MCF 10A (cell line): ENCODE measurements around the gene IL1RN. TPM values are rescaled to one million over a fixed set of nuclear protein-coding genes. Genes with fewer than 3 reads are reported as not detected.

Experiments
- BruUV-seq: library from RNA; stranded (reverse); fragments of 400-500 nt; replicated peaks from 2 replicates; lab custom pipeline; 2021; lab: Mats Ljungman, UMichigan
- CTCF ChIA-PET: fragments of 300-600 bp; sonication (Branson Sonifier 250); formaldehyde crosslinking; extraction: SDS; loops from one replicate; lab custom pipeline; 2021; ENCODE audit warnings: antibody characterized with exemption, inconsistent platforms; lab: Yijun Ruan, JAX
- POLR2A ChIA-PET: fragments of 300-600, 350-650 bp; sonication (Branson Sonifier 250); formaldehyde crosslinking; extraction: SDS; loops from one replicate; lab custom pipeline; 2020; ENCODE audit warnings: antibody characterized with exemption, inconsistent platforms; lab: Yijun Ruan, JAX
- DNase-seq: peaks from one replicate; pipeline ENCODE4 v3.0.0-alpha.2; 2018; ENCODE audit not compliant: unreplicated experiment
- H3K27ac Mint-ChIP-seq: one replicate; pipeline ENCODE4 v1.8.0; 2022; ENCODE audit warnings: mild to moderate bottlenecking, low read depth, mixed read lengths; ENCODE audit not compliant: unreplicated experiment
- H3K27me3 Mint-ChIP-seq: one replicate; pipeline ENCODE4 v1.8.0; 2022; ENCODE audit warnings: mixed read lengths; ENCODE audit not compliant: insufficient read depth, unreplicated experiment
- H3K36me3 Mint-ChIP-seq: one replicate; pipeline ENCODE4 v1.8.0; 2022; ENCODE audit warnings: mild to moderate bottlenecking, moderate library complexity, mixed read lengths; ENCODE audit not compliant: insufficient read depth, unreplicated experiment
- H3K4me1 Mint-ChIP-seq: one replicate; pipeline ENCODE4 v1.8.0; 2022; ENCODE audit warnings: mixed read lengths; ENCODE audit not compliant: insufficient read depth, unreplicated experiment
- H3K4me3 Mint-ChIP-seq: one replicate; pipeline ENCODE4 v1.8.0; 2022; ENCODE audit warnings: mild to moderate bottlenecking, moderate library complexity, mixed read lengths; ENCODE audit not compliant: unreplicated experiment
- H3K9me3 Mint-ChIP-seq: one replicate; pipeline ENCODE4 v1.8.0; 2022; ENCODE audit warnings: mixed read lengths; ENCODE audit not compliant: unreplicated experiment
- CTCF ChIP-seq: fragments of 200-600 bp; IDR thresholded peaks from one replicate; pipeline ENCODE4 v1.8.0; 2022; ENCODE audit warnings: antibody characterized with exemption, mild to moderate bottlenecking; ENCODE audit not compliant: unreplicated experiment
- intact Hi-C: fragments of 100-400 bp; cut with micrococcal nuclease; formaldehyde crosslinking; loops from 2 replicates; pipeline ENCODE4 v1.14.1; 2022
- total RNA-seq: library from RNA; stranded (reverse); gene quantifications from 2 replicates; pipeline ENCODE4 v1.2.3, GENCODE V29; 2022

IL1RN gene
- total RNA-seq, 1 experiment from 2014 or later = not detected

- intact Hi-C loops = no loop called here
- CTCF ChIA-PET = interaction anchor here (0.5 to 10.3 kb wide), 15 partner anchors 10 to 530 kb away, joined by 3 to 198 read pairs (median 3); no protein-coding TSS in a partner anchor
- Mint-ChIP-seq H3K27ac (no peak overlapping the region), H3K9me3 (peaks cover 7% of the 10 kb centered on the region), H3K27me3 (no peaks in the 10 kb centered on the region), H3K4me3 (no peak overlapping the region), H3K36me3 (no peaks in the 10 kb centered on the region), H3K4me1 (peaks cover 6% of the 10 kb centered on the region)
- TF ChIP-seq CTCF = no peak
- POLR2A ChIA-PET = interaction anchor here (1.0 kb wide), 1 partner anchor 64 kb away, joined by 3 read pairs; no protein-coding TSS in a partner anchor
- BruUV-seq = no TSS peak
- no peak for DNase-seq
Measured at GRCh38 chr2:113134717-113135116, 7.3 kb downstream of the IL1RN start.

- Mint-ChIP-seq H3K4me3 (no peak overlapping the region), H3K9me3 (peaks cover 7% of the 10 kb centered on the region), H3K4me1 (peaks cover 6% of the 10 kb centered on the region), H3K27me3 (no peaks in the 10 kb centered on the region), H3K27ac (no peak overlapping the region), H3K36me3 (no peaks in the 10 kb centered on the region)
- intact Hi-C loops = no loop called here
- no peak for TF ChIP-seq CTCF
- POLR2A ChIA-PET = interaction anchor here (1.0 to 3.9 kb wide), 2 partner anchors 63 to 64 kb away, joined by 3 to 29 read pairs; no protein-coding TSS in a partner anchor
- CTCF ChIA-PET = interaction anchor here (0.5 to 10.3 kb wide), 18 partner anchors 10 to 531 kb away, joined by 3 to 198 read pairs (median 4); partner anchors contain the start of gene IL1RN
- no peak for DNase-seq
- no TSS peak for BruUV-seq
Measured at GRCh38 chr2:113135317-113135716, 7.9 kb downstream of the IL1RN start.

- Mint-ChIP-seq H3K27ac (no peak overlapping the region), H3K4me3 (no peak overlapping the region), H3K36me3 (no peaks in the 10 kb centered on the region), H3K4me1 (peaks cover 6% of the 10 kb centered on the region), H3K9me3 (no peaks in the 10 kb centered on the region), H3K27me3 (no peaks in the 10 kb centered on the region)
- CTCF ChIA-PET = interaction anchor here (0.6 to 10.3 kb wide), 63 partner anchors 7 to 303 kb away, joined by 3 to 198 read pairs (median 6); partner anchors contain the start of gene IL1RN
- peak; percentile 46 for TF ChIP-seq CTCF
- intact Hi-C loops = no loop called here
- POLR2A ChIA-PET = interaction anchor here (0.7 to 3.9 kb wide), 8 partner anchors 15 to 253 kb away, joined by 3 to 29 read pairs (median 4); no protein-coding TSS in a partner anchor
- no TSS peak for BruUV-seq
- peak; percentile 52 for DNase-seq
Measured at GRCh38 chr2:113136828-113137775, 9.7 kb downstream of the IL1RN start.

GRCh38 chr2:113137827-113138226 lies 10.4 kb downstream of the IL1RN start:
- Mint-ChIP-seq H3K9me3 (no peaks in the 10 kb centered on the region), H3K27ac (no peak overlapping the region), H3K4me3 (no peak overlapping the region), H3K36me3 (no peaks in the 10 kb centered on the region), H3K4me1 (peaks cover 6% of the 10 kb centered on the region), H3K27me3 (no peaks in the 10 kb centered on the region)
- no TSS peak for BruUV-seq
- intact Hi-C loops = loop anchor here (1.0 to 2.0 kb wide), 6 partner anchors 21 to 253 kb away; no protein-coding TSS in a partner anchor
- no peak for TF ChIP-seq CTCF
- ChIA-PET CTCF (interaction anchor here (0.6 to 10.3 kb wide), 58 partner anchors 9 to 882 kb away, joined by 3 to 198 read pairs (median 7); partner anchors contain the start of gene IL1RN), POLR2A (interaction anchor here (0.8 to 3.9 kb wide), 4 partner anchors 52 to 252 kb away, joined by 3 to 29 read pairs (median 12); no protein-coding TSS in a partner anchor)
- no peak for DNase-seq
